22Rv1 (cell line): ENCODE measurements around the gene B4GALT5.

Experiments used
- CTCF ChIP-seq: fragments of 450-650 bp; IDR thresholded peaks from 2 replicates; pipeline ENCODE4 v1.5.1; 2017; ENCODE audit warnings: mild to moderate bottlenecking
- ZFX ChIP-seq: fragments of 450-650 bp; IDR thresholded peaks from 2 replicates; pipeline ENCODE4 v1.6.1; 2017; ENCODE audit warnings: antibody characterized with exemption, borderline replicate concordance

GRCh38 chr20:49707118-49707517, 6.6 kb downstream of the B4GALT5 start:
- TF ChIP-seq CTCF (no peak), ZFX (no peak)
